Body of pancreas (tissue), 4 donors: ENCODE data around the gene ADAMTS5.

Experiments
- POLR2A ChIP-seq, 3 donors: fragments of 450-650 bp; IDR thresholded peaks; one replicate each; pipeline ENCODE4 v1.6.1; 2016; ENCODE audit warnings: antibody characterized with exemption in 3 of 3, mild to moderate bottlenecking in 2 of 3
- TF ChIP-seq, protein P1 (sequence below), 7 experiments: fragments of 450-650 bp in 4 of 7; fragments of 200-600 bp in 3 of 7; sonication (generic) in 3 of 7; IDR thresholded peaks; one replicate each; pipeline ENCODE4 v1.5.1; 2016 to 2019; ENCODE audit warnings: antibody characterized with exemption in 7 of 7

DNA sequence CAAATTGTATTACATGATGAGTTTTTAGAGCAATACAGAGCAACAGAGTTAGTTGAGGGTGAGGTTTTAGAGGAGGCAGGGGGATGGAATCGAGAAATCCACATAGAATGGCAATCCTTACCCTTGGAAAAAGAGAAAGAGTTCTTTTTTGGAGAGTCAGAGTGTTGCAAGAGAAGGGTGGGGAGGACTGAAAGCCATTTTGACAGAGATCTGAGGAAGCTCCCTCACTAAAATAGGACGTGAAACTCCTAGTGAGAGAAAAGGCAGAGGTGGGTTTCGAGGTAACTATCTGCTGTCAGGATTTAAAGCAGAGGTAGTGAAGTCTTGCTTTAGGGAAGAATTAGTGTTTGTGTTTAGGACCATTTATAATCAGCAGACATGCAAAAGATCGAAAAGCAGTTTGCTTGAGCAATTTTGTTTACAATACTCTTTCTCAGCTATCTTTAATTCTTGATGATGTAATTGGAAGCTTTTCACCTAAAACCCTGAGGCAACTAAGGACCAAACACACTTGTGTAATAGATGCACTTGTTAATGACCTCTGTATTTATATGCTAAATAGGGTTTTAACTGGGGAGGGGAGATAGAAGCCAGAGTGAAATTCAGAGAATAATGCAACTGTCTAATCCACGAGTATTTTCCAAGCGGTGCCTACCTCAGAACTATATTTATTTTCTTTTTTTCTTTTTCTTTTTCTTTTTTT is 20.0 kb downstream of the ADAMTS5 start:
- TF ChIP-seq, protein P1, sequence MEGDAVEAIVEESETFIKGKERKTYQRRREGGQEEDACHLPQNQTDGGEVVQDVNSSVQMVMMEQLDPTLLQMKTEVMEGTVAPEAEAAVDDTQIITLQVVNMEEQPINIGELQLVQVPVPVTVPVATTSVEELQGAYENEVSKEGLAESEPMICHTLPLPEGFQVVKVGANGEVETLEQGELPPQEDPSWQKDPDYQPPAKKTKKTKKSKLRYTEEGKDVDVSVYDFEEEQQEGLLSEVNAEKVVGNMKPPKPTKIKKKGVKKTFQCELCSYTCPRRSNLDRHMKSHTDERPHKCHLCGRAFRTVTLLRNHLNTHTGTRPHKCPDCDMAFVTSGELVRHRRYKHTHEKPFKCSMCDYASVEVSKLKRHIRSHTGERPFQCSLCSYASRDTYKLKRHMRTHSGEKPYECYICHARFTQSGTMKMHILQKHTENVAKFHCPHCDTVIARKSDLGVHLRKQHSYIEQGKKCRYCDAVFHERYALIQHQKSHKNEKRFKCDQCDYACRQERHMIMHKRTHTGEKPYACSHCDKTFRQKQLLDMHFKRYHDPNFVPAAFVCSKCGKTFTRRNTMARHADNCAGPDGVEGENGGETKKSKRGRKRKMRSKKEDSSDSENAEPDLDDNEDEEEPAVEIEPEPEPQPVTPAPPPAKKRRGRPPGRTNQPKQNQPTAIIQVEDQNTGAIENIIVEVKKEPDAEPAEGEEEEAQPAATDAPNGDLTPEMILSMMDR (IDR thresholded peaks at IDR 0.05): no peak
- no peak for TF ChIP-seq POLR2A (IDR thresholded peaks at IDR 0.05)
